Endothelial cell of umbilical vein (primary cell): Measurements from ENCODE around the gene ELK1. TPM values are rescaled to one million over a fixed set of nuclear protein-coding genes. Genes with fewer than 3 reads are reported as not detected.

Experiments used
- BruUV-seq: library from RNA; stranded (reverse); fragments of 400-500 nt; replicated peaks from 2 replicates; lab custom pipeline; 2021; lab: Mats Ljungman, UMichigan
- CTCF ChIA-PET: fragments of 300-600, 350-600 bp; sonication (Branson Sonifier 250); formaldehyde crosslinking; loops from one replicate; lab custom pipeline; 2021; ENCODE audit warnings: antibody characterized with exemption, inconsistent platforms; lab: Charles Lee
- POLR2A ChIA-PET: fragments of 300-600, 350-600 bp; sonication (Branson Sonifier 250); formaldehyde crosslinking; loops from one replicate; lab custom pipeline; 2021; ENCODE audit warnings: antibody characterized with exemption, inconsistent platforms; lab: Charles Lee
- DNase-seq: peaks from one replicate; pipeline ENCODE4 v3.0.0-alpha.2; 2011; ENCODE audit warnings: low read depth, low spot score
- FAIRE-seq: peaks from 2 replicates; lab custom pipeline; 2011; peaks lifted over from hg19 to GRCh38; lab: Jason Lieb, UNC
- H2AFZ ChIP-seq: 2 replicates; pipeline ENCODE4 v1.6.0; 2012; ENCODE audit warnings: low read depth, low read length, control low read depth, inconsistent platforms
- H3K27ac ChIP-seq: 2 replicates; pipeline ENCODE4 v1.5.1; 2011; ENCODE audit warnings: low read depth, mild to moderate bottlenecking, control low read depth, low read length, moderate library complexity; ENCODE audit not compliant: insufficient read depth
- H3K27me3 ChIP-seq, 2 experiments: 2 replicates each; pipeline versions ENCODE4 v1.6.0 to v1.6.1; 2011; ENCODE audit warnings: low read length in 2 of 2, mixed read lengths in 1 of 2; ENCODE audit not compliant: control insufficient read depth in 2 of 2, insufficient read depth in 2 of 2
- H3K36me3 ChIP-seq, 2 experiments: 2 replicates in 1 of 2; 3 replicates in 1 of 2; pipeline ENCODE4 v1.5.1; 2011; ENCODE audit warnings: low read length in 2 of 2, mild to moderate bottlenecking in 1 of 2, moderate library complexity in 1 of 2; ENCODE audit not compliant: control insufficient read depth in 2 of 2, insufficient read depth in 2 of 2; ENCODE audit errors: extremely low read depth in 1 of 2
- H3K4me1 ChIP-seq: 3 replicates; pipeline ENCODE4 v1.5.1; 2011; ENCODE audit warnings: mild to moderate bottlenecking, low read length; ENCODE audit not compliant: control insufficient read depth, insufficient read depth; ENCODE audit errors: extremely low read depth
- H3K4me2 ChIP-seq: 2 replicates; pipeline ENCODE4 v1.6.1; 2011; ENCODE audit warnings: low read length, control low read depth, mixed read lengths; ENCODE audit not compliant: insufficient read depth
- H3K4me3 ChIP-seq, 3 experiments: fragments of 200-600 bp in 1 of 3; sonication (generic), shearing (Covaris generic) in 1 of 3; replicated peaks in 1 of 3; 2 replicates each; pipeline ENCODE4 v1.5.1; 2011 to 2016; ENCODE audit warnings: control low read depth in 3 of 3, low read length in 3 of 3, mild to moderate bottlenecking in 2 of 3, inconsistent platforms in 1 of 3, low read depth in 1 of 3, moderate library complexity in 1 of 3; ENCODE audit not compliant: insufficient read depth in 1 of 3
- H3K79me2 ChIP-seq: 2 replicates; pipeline ENCODE4 v1.6.0; 2012; ENCODE audit warnings: low read length, inconsistent platforms; ENCODE audit not compliant: control insufficient read depth, insufficient read depth
- H3K9ac ChIP-seq: replicated peaks from 2 replicates; pipeline ENCODE3; 2011; ENCODE audit warnings: low read length, control low read depth; ENCODE audit not compliant: insufficient read depth; ENCODE audit errors: extremely low read depth
- H3K9me1 ChIP-seq: replicated peaks from 3 replicates; pipeline ENCODE4 v1.6.0; 2011; ENCODE audit warnings: mild to moderate bottlenecking, low read length; ENCODE audit not compliant: control insufficient read depth, insufficient read depth; ENCODE audit errors: extremely low read depth
- H3K9me3 ChIP-seq: replicated peaks from 2 replicates; pipeline ENCODE4 v1.5.1; 2012; ENCODE audit warnings: low read length, inconsistent platforms; ENCODE audit not compliant: control insufficient read depth, insufficient read depth
- H4K20me1 ChIP-seq: replicated peaks from 2 replicates; pipeline ENCODE3; 2011; ENCODE audit warnings: mild to moderate bottlenecking, low read length; ENCODE audit not compliant: control insufficient read depth, insufficient read depth; ENCODE audit errors: extremely low read depth
- EZH2 ChIP-seq: IDR thresholded peaks from 2 replicates; pipeline ENCODE4 v1.6.1; 2012; ENCODE audit warnings: borderline replicate concordance, low read depth, mild to moderate bottlenecking, moderate library complexity, low read length, inconsistent platforms; ENCODE audit not compliant: severe bottlenecking
- FOS ChIP-seq: IDR thresholded peaks from 2 replicates; pipeline ENCODE4 v1.6.1; 2011; ENCODE audit warnings: mild to moderate bottlenecking, low read length, moderate library complexity, borderline replicate concordance; ENCODE audit not compliant: insufficient read depth
- GATA2 ChIP-seq: IDR thresholded peaks from 2 replicates; pipeline ENCODE4 v1.7.0; 2011; ENCODE audit warnings: low read depth, mild to moderate bottlenecking, moderate library complexity, mixed read lengths, low read length; ENCODE audit not compliant: insufficient read length, insufficient read depth
- JUN ChIP-seq: IDR thresholded peaks from 2 replicates; pipeline ENCODE4 v1.6.1; 2011; ENCODE audit warnings: borderline replicate concordance, low read depth; ENCODE audit not compliant: insufficient read length, insufficient read depth
- MYC ChIP-seq: IDR thresholded peaks from one replicate; pipeline ENCODE4 v1.6.1; 2011; ENCODE audit warnings: mild to moderate bottlenecking, low read depth, low read length
- POLR2A ChIP-seq: IDR thresholded peaks from 2 replicates; pipeline ENCODE4 v1.6.1; 2012; ENCODE audit warnings: low read depth, mild to moderate bottlenecking, control low read depth, low read length
- POLR2AphosphoS5 ChIP-seq: IDR thresholded peaks from 2 replicates; pipeline ENCODE4 v1.6.1; 2012; ENCODE audit warnings: low read depth, mild to moderate bottlenecking, control low read depth, low read length, moderate library complexity; ENCODE audit not compliant: insufficient read depth
- dilution Hi-C: fragments of 300-500 bp; cut with MboI; formaldehyde crosslinking; loops from one replicate; pipeline ENCODE4 v1.15.0; 2019; ENCODE audit warnings: low sequenced_read_pairs; ENCODE audit not compliant: extremely low pct_ligation_motif_present
- intact Hi-C: fragments of 100-400 bp; cut with micrococcal nuclease; formaldehyde crosslinking; loops from one replicate; pipeline ENCODE4 v1.10.0; 2022
- polyA plus RNA-seq, 4 experiments: library from polyadenylated mRNA; depleted of rRNA in 3 of 4; stranded (reverse) in 3 of 4; unstranded in 1 of 4; fragments of >200 nt; gene quantifications; 2 replicates each; pipeline versions ENCODE4 v1.2.1 to v1.2.3, GENCODE V29; 2011 to 2012; ENCODE audit warnings: missing spikeins in 1 of 4
- total RNA-seq: library from RNA; stranded (reverse); gene quantifications from 2 replicates; pipeline ENCODE4 v1.2.3, GENCODE V29; 2021
- TF ChIP-seq, protein P1 (sequence below): IDR thresholded peaks from 2 replicates; pipeline ENCODE4 v1.6.1; 2011; ENCODE audit not compliant: insufficient read depth, insufficient read length
- TF ChIP-seq, protein P2 (sequence below), 2 donors: IDR thresholded peaks; 1 replicate in 1 of 2; 2 replicates in 1 of 2; pipeline ENCODE4 v1.5.1; 2011; ENCODE audit warnings: low read length in 2 of 2, mild to moderate bottlenecking in 2 of 2, moderate library complexity in 2 of 2, control low read depth in 1 of 2, inconsistent platforms in 1 of 2, low read depth in 1 of 2; ENCODE audit not compliant: insufficient read depth in 1 of 2; ENCODE audit errors: extremely low read depth in 1 of 2

Gene ELK1
- total and polyA plus RNA-seq, 2 donors (not counting 3 experiments of a cell fraction or from before 2014, with no cell fraction given) = 18.3 to 28.7 TPM

DNA sequence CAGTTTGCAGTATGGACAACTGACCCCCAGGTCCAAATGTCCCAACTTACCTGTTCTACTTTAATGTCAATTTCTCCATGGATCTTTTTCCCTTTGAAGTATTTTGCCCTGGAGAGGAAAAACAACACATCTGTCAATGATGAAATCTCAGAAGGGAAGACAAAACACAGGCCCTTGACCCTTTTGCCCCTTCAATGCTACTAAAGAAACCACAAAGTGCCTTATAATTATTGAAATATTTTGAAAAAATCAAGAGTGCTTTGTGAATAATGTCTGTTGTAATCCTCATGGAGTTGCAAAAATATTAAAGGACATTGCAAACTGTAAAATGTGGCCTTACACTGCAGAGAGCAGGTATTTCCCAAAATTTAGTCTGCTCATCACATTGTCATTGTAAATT lies 43.3 kb downstream of the ELK1 start:
- POLR2A ChIA-PET = no interaction called here

More for the DNA sequence above, 43.3 kb downstream of the ELK1 start:
- CTCF ChIA-PET = no interaction called here
- DNase-seq (no peak), FAIRE-seq (no peak)
- H3K36me3 ChIP-seq = no peaks in the 10 kb centered on the region
- H3K4me3 ChIP-seq = no peak overlapping the region
- TF ChIP-seq, protein P1, sequence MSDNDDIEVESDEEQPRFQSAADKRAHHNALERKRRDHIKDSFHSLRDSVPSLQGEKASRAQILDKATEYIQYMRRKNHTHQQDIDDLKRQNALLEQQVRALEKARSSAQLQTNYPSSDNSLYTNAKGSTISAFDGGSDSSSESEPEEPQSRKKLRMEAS = no peak
- TF ChIP-seq GATA2 = no peak
- no peak for TF ChIP-seq MYC
- no peak for TF ChIP-seq JUN
- no peak for TF ChIP-seq EZH2
- no peak for TF ChIP-seq FOS
- no peak for TF ChIP-seq POLR2AphosphoS5
- TF ChIP-seq, protein P2, sequence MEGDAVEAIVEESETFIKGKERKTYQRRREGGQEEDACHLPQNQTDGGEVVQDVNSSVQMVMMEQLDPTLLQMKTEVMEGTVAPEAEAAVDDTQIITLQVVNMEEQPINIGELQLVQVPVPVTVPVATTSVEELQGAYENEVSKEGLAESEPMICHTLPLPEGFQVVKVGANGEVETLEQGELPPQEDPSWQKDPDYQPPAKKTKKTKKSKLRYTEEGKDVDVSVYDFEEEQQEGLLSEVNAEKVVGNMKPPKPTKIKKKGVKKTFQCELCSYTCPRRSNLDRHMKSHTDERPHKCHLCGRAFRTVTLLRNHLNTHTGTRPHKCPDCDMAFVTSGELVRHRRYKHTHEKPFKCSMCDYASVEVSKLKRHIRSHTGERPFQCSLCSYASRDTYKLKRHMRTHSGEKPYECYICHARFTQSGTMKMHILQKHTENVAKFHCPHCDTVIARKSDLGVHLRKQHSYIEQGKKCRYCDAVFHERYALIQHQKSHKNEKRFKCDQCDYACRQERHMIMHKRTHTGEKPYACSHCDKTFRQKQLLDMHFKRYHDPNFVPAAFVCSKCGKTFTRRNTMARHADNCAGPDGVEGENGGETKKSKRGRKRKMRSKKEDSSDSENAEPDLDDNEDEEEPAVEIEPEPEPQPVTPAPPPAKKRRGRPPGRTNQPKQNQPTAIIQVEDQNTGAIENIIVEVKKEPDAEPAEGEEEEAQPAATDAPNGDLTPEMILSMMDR (IDR thresholded peaks at IDR 0.05; ENCODE audit: extremely low read depth in 1 of 2, insufficient read depth in 1 of 2, low read depth in 1 of 2, low read length in 2 of 2) = no peak
- no peak for TF ChIP-seq POLR2A
- BruUV-seq = no TSS peak
- dilution Hi-C loops = no loop called here
- no peak overlapping the region for H3K4me2 ChIP-seq
- intact Hi-C loops = no loop called here
- no peaks in the 10 kb centered on the region for H4K20me1 ChIP-seq
- H2AFZ ChIP-seq = no peak overlapping the region
- no peak overlapping the region for H3K27ac ChIP-seq
- no peak overlapping the region for H3K9ac ChIP-seq
- H3K79me2 ChIP-seq = no peaks in the 10 kb centered on the region
- peaks cover 0 to 5% of the 10 kb centered on the region in 2 experiments for H3K27me3 ChIP-seq
- no peaks in the 10 kb centered on the region for H3K4me1 ChIP-seq
- no peaks in the 10 kb centered on the region for H3K9me3 ChIP-seq
- H3K9me1 ChIP-seq = no peaks in the 10 kb centered on the region
